GM19455 (cell line): Measurements from ENCODE around the gene CLEC16A.

Source experiments
- ATAC-seq: cut with Tn5 transposase; IDR thresholded peaks from one replicate; pipeline ENCODE4 v1.9.1; 2021; ENCODE audit not compliant: unreplicated experiment

CLEC16A gene

DNA sequence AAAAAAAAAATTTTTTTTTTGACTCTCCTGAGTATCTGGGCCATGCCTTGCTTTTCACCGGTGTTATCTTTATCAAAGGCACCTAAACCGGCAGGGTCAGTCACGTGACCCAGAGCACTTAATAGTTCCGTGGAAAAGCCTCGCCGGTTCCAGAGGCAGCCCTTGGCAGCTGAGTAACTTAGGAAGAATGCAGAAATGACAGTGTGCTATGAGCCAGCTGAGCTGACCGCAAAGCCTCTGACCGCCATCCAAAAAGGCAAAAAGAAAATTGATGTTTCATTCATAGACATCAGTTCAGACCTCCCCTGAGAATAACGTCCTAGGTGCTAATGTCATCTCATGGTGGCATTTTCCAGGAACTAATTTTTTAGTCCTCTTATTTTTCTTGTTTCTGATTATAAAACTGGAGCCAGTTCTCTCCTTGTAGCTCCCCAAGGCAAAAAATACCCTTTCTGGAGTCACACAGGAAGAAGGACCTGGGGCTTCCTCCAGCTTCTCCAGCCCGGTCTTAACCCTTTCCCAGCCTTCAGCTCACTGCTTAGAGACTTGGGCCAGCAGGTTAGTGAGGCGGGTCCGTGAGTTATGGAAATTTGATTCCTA lies 189.1 kb downstream of the CLEC16A start:
- no peak for ATAC-seq

DNA sequence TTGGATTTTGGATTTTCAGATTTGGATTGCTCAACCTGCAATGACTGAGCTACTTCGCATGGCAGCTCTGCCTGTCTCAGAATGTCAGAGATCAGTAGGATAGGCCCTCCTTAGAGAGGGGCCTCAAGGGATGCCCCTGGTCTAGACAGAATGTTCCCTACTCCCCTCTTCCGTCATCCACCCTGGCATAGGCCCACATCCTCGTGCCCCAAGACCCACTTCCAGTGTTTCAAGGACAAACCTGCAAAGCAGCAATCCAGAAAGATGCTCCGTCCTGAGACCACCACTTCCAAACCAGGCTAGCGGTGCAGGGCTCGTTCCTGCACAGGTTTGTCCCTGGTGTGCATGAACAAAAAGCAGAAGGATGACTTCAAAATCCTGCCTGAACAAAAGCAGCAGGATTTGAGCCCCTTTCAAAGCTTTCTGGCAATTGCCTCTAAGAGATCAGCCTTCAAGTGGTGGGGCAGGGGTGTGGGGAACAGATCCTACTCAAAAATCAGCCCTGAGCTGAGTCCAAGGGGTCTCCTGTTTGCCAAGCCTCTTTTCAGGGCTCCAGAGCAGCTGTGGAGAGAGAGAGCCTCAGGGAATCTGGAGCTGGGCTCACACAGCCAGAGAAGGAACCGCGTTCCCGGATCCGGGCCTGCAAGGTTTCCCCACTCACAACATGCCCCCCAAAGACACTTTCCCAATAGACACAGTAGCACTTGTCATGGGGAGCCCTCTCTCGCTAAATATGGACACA lies 190.5 kb downstream of the CLEC16A start:
- no peak for ATAC-seq

DNA sequence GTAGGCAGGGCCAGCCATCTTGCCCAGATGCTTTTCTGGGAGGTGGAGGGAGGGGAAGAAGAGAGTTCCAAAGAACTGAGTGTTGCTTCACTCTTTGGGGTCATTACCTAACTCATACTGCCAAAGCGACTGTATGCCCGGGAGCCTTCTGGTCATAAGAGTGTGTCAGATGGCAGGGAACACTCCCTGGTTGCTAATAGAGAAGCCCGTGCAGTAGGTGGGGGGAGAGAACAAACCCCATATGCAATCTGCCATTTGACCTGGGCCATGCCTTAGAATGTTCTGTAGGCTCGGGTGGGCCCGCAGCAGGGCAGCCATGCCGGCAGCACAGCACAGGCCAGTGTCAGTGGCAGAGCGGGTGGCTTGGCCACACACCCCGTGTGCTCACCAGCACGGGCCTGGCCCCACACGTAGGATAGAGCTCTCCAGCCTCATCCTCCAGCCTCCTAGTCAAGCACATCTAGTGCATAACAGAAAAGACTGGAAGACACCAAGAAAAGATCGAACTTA lies 191.2 kb downstream of the CLEC16A start:
- ATAC-seq, result no peak

DNA sequence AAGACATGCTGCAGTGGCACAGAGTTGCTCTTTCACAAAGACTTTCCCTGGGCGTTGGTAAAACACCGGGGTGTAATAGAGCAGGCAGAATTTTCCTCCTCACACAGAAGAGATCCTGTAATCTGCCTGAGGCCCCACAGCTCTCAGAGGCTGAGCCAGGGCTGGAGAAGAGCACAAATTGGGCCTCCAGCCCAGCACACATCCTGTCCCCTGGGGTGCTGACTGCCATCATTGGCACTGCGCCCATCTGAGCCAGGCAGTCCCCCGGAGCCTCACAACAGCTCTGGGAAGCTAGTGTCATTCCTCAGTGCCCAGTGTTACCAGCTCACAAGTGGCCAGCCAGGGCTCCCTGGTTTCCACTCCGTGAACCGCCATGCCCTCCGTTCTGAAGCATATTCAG lies 192.2 kb downstream of the CLEC16A start:
- no peak for ATAC-seq

DNA sequence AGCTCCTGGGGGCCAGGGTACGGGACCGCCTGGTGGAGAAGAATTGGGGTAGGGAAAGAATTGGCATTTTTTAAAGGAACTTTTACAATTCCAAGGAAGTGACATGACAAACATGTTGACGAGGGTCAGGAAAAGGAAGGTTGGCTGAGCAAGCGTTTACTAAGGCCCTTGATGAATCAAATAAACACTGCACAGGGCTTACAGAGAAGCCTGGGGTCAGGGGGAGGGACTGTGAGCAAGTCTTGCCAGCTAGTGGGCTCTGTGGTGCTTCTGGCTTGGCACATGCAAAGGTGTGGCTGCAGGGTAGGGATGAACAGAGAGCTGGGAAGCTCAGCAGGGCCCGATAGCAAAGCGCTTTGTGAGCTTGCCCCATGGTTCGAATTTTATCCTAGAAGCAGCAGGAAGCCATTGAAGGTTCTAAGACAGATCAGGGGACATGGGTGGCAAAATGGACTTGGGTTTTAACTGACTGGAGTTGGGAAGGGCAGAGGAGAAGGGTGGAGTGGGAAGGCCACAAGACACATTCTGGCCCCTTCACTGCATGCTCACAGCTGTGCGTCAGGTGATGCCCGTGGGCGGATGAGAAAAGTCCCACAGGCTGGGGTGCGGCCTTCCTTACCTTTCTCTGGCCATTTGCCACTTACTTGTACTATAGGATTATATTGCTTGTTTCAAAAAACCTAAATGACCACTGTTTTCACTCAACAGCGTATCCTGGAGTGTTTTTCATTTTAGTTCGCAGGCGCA lies 193.8 kb downstream of the CLEC16A start:
- ATAC-seq, result no peak

DNA sequence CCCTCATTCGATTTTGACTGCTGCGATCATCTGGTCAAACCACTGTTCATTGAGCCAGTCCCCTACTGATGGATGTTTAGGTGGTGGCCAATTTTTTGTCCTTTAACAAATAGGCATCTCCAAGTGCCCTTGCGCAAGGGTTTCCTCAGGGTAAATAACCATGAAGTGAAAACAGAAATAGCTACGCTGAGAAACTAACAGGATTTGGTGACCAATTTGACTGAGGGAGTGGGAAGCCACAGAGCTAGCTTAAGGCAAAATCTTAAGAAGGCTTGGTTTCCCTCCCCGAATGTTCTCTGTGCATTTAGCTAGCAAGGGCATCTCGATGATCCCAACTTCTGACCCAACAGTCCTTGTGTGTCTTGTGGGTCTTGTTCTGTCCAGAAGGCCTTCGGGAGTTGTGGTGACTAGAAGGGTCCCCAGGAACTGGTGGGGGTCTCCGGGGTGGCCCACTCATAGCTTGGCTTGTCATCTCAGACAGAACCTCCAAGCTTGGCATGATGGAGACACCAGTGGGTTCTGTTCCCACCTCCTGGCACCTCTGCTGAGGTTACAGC lies 194.5 kb downstream of the CLEC16A start:
- ATAC-seq, result no peak

DNA sequence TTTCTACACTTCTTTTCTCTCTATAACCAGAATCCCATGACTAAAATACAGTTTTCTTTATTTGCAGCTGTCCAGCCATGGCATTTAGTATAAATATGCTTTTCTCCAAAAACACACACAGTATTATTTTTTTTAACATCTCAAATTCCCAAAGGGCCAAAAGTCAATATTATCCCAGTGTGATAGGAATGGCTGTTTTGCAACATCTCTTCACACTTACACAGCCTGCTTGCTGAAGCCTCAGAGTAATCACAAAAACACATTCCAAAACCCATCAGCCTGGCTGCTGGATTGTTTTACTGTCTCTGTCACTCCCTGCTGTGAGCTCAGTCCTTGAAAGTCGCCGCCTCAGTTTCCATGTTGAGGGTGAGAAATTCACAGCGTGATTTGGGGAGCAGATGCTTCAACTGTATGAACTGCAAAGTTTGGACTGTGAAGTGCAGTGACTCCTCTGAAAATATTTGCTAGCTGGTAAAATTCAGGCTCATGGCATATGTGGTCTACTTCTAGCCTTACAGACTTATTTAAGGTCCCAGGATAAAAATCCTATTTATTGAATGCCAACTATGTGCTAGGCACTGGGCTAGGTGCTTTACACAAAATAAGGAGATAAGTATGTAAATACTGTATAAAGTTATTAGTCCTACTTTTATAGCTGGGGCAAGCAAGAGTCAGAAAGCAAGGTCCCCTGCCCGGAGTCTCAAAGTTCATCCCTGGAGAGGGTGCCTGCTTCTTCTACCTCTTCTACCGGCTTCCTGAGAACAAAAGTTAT lies 195.1 kb downstream of the CLEC16A start:
- ATAC-seq, result no peak

DNA sequence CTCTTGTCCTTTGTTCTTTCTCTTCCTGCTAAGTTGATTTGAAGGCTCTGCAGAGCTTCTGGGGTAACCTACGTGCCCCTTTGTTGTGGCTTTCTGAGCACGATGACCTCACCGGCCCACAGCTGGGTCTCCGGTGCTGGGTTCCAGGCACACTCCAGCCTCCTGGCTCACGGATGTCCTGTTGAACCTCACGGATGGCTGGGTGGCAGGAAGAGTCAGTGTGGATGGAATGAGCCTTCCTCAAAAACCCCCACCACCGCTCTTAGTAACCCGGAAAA lies 195.7 kb downstream of the CLEC16A start:
- no peak for ATAC-seq

DNA sequence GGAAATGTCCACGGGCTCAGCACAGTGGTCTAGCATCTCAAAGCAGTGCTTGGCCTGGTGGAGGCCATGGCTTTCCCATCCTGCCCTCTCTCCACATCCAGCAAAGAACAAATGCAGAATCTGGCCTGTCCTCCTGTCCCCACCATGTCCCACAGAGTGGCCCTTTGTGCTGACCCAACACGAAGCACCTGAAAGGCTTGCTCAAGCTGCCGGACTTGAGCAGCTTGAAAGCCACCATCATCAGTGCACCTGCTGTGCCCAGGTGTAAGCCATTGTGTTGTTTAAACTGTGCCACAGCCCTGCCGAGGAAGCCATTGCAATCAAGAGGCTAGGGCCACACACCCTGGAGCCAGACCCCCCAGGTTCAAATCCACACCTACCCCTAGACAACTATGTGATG lies 196.1 kb downstream of the CLEC16A start:
- no peak for ATAC-seq

DNA sequence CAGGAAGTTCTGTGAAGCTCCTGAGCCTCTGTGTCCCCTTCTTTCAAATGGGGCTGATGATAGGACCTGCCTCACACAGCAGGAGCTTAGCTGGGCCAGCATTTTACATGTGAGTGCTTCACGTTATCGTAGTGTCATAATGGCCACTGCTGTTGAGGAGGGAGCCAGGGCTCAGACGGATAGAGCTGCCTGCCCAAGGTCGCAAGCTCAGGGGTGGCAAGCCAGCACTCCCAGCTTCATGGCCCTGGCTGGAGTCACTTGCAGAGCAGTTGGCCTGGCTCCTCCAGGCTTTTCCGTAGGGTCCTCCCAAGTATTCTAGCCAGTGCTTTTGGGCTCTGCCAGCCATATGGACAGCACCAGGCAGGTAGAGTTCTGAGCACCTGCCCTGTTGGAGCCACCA lies 196.5 kb downstream of the CLEC16A start:
- no peak for ATAC-seq

DNA sequence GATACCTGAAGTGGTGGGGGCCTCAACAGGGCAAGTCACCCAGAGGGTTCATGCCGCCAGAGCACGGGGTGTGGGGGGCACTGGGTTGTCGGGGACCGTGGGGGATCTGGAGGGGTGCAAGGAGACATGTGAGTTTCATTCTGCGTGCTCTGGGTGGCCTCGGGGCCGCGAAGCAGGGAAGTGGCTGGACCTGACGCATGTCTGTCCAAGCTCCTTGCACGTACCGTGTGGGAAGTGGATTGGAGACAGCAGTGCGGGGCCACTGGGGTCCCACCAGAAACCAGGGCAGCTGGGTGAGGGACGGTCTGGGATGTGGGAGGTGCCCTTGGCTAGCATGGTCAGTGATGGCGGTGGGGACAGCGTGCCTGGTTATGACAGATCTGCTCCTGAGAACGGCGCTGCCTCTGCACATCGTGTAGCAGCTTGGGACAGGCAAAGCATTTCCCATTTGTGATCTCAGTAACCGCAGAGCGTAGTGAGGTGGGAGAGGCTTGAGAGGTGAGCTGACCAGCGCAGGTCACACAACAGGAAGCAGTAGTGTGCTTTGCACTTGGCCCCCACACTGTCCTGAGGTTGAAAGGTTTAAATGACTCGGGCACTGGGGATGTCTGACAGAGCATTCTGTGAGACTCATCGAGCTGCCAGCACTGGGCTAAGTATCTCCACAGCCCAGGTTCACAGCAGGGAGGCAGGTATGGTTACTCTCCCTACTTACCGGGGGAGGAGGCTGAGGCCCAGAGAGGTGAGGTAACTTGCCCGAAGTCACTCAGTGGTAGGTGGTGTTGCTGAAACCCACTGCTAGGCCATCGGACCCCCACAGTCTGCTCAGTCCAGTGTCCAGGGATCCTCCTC lies 197.3 kb downstream of the CLEC16A start:
- ATAC-seq, result no peak

DNA sequence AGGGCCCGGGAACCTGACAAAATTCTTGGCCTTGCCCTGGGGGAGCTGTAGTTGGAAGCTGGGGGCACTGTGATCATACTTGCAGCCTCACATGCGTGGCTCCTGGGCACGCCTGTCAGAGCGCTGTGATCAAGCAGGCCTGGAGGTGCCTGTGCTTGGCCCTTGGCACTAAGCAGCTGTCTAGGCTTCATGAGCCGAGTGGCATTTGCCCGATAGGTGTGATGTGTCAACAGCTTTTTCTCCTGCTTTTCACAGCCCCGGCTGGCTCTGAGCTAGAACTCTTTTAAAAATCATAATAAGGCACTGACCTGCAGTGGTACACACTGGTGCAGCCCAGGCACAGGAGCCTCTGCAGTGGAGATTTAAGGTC lies 197.9 kb downstream of the CLEC16A start:
- no peak for ATAC-seq

DNA sequence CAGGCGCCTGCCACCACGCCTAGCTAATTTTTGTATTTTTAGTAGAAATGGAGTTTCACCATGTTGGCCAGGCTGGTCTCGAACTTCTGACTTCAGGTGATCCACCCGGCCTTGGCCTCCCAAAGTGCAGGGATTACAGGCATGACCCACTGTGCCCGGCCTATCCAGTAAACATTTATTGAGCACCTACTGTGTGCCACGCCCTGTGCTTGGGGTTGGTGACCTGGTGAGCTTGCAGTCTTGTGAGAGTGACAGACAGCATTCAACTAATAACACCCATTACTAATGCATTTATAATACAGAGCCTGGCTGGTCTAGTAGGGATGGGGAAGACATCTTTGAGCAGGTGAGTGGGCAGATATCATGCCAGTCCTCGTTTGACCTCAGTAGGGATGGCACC lies 198.6 kb downstream of the CLEC16A start:
- no peak for ATAC-seq

DNA sequence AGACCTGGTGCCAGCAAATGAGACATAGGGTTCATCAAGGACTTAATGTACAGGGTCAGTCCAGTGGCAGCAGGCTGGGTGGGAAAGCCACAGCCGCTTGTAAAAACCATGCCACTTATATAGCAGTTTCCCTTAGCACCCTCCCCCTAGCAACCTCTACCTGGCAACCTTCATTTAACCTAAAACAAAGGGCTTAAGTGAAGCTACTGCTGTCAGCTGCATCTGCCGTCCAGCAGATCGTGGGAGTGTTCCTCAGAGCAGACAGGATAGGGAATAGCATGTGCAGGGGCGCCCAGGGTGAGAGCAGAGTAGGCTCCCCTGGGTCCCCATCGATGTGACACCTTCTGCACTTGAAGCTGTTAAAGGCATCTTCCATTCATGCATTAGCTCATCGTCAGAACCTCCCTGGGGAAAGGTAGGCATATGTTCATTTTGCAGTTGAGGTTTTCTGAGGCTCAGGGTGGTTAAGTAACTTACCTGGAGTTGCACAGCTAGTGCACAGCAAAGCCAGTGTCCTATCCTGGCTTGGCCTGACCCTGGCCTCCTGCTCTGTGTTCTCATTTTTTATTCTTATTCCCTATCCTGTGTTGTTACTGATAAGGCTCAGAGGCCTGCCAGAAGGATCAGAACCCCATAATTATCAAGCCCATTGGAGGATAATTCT lies 199.1 kb downstream of the CLEC16A start:
- no peak for ATAC-seq

DNA sequence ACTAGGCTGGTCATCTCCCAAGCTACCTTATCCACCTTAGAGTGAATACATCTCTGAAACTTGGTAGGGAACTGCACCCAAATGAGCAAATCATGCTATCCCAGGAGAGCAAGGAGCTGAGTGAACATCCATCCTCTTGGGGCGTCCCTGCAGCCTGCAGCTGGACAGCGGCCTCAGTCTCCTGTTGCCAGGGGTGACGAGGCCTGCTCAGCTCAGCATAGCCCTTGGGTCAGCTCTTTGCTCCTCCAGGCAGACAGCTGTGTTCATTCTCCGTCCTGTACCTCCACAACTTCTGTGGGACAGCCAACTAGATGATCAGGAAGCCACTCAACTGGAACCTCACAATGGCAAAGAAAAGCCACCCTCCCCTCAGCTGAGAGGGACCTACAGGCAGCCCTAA lies 199.8 kb downstream of the CLEC16A start:
- ATAC-seq, result no peak

DNA sequence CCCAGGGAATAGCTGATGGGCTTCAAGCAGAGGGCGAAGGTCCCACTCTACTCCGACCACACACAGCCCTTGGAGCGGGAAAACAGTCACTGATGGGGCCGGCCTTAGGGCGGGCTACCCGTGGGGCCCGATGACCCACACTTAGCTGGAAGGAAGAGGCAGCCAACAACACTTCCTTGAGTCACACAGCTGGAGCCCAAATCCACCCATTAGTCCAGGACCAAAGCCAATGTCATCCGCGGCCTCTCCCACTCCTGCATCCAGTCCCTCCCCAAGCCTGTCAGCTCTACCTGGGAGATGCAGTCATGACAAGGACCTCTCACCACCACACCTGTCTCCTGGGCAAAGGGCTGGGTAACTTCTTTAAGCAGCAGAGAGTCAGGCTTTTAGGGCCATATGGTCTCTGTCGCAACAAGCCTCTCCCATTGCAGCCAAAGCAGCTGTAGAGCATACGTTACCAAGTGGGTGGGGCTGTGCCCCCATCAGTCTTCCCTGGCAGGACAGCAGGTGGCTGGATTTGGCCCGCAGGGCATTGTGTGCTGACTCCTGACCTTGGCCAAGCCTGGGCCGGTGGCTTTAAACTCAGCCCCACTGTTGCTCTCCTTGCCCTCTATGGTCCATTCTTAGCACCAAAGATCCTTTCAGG lies 200.9 kb downstream of the CLEC16A start:
- no peak for ATAC-seq

DNA sequence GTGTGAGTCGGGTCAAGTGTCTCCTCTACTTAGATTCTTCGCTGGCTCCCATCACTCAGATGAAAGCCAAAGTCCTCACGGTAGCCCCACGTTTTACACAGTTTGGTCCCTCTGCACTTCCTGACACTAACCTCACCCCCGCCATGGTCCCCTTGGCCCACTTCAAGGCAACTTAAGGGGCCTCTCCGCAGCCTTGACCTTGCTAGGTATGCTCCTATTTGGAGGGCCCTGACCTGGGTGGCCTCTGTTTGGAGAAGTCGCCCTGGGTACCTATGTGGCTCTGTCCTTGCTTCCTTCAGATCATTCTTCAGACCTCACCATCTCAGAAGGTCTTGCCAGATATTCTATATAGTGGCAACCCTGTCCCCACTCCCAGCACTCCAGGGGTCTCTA lies 201.5 kb downstream of the CLEC16A start:
- ATAC-seq, result no peak

DNA sequence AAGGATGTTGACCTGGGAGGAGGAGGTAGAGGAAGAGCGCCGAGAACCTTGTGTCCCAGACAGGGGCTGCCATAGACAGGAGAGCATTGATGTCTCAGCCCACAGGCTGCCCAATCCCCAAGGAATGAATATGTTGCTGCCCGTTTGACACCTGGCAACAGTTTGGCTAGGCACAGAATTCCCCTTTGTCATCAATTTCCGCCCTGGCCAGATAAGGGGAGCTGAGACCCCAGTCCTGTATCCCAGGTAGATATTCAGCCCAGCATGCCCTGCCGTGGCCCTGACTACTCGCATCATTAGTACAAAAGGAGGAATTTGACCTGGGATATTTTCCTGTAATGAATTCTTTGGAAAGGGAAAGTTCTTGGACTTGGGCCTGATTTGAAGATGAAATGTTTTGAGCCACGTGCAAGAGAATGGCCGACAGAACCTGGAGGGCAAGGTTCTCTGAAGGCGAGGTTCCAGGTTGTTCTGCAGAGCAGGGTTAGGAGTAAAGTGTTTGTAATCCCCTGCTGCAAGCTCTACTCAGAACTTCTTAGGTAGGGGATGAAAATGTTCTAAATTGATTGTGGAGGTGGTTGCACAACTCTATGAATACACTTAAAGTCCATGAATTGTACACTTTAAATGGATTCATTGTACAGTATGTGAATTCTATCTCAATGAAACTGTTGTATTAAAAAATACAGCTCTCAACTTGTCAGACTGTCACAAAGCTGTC lies 202.8 kb downstream of the CLEC16A start:
- ATAC-seq, result no peak
